HT-29 (cell line): ENCODE data around the gene GGT6. TPM values are rescaled to one million over a fixed set of nuclear protein-coding genes. Genes with fewer than 3 reads are reported as not detected.
"Not testable (repeated sequence)": the region's sequence is repeated elsewhere in the genome, so short reads cannot be mapped to it uniquely, and the experiment has no call there.

Experiments
- DNase-seq: peaks from one replicate; pipeline ENCODE4 v3.0.0-alpha.2; 2015; ENCODE audit warnings: low spot score
- total RNA-seq: library from RNA; depleted of rRNA; stranded (reverse); fragments of >200 nt; shearing (Covaris generic); gene quantifications from 2 replicates; pipeline ENCODE4 v1.2.3, GENCODE V29; 2014

Gene GGT6
- total RNA-seq, 1 experiment from 2014 or later = 7.0 TPM

DNA sequence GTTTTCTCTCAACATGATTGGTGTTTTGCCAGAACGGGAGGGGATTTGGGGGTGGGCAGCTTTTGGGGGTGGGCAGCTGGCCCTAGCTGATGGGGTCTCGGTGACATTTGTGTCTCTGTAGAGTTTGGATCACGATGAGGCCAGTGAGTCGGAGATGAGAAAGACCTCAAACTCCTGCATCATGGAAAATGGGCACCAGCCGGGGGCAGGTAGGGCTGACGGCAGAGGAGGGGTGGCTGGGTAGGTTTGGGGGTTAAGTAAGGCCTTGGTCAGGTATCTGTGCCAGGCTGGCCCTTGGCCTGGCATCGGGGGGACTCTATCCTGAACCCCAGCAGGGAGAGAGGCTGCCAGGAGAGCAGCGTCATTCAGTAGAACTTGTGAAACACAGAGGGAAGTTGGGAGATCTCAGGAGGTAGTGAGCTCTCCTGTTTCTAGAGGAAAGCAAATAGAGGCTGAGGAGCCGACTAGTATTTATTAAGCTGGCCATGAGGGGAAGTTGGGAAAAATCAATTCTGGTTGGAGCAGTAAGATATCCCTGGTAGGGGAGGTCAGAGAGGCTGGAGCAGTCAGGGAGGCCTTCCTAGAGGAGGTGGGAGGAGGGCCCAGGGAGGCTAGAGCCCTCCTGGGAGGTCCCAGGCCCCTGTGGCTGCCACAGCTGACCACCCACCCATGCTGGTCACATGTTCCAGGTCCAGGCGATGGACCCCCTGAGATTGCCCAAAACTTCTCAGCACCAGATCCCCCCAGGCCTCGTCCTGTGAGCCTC lies 32.0 kb upstream of the GGT6 start:
- no peak for DNase-seq

DNA sequence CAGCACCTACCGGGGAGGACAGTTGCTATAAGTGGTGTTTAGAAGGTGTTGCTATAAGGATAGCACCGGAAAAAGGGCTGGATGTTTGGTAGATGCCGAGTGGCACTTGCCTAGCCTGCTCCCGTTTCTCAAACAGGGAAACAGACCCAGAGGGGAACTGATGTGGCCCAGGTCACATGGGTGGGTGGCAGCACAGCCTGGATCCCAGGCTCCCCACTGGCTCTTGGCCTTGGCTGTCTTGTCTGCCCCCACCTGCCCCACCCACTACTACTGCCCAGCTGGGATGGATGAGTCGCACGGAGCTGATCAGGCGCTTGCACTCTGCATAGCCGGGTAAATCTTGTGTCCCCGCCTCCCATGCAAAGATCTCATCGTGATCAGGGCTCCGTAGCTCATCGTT lies 31.2 kb upstream of the GGT6 start:
- DNase-seq = no peak

DNA sequence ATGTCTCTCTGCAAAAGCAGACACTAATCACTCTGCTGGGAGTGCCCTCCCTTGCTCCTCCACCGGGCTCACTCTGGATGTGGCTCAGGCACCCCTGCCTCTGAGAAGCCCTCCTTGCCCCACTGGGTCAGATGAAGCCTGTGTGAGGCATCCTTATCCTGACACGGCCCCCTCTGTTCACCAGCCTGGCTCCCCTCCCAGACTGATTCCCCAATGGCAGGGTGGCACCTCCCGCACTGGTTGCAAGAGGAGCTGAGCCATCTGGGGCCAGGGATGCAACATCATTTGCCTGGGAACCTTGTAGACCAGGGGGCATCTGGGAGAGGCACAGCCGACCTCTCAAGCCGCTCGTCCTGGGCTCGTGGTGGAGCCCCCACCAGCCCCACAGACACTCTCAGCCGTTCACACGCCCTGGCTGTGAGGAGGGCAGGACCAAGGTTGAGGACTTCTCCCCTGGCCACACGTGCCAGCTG lies 30.6 kb upstream of the GGT6 start:
- no peak for DNase-seq

- DNase-seq = not testable (repeated sequence)
Observed at GRCh38 chr17:4590042-4590441, 29.7 kb upstream of the GGT6 start.

DNA sequence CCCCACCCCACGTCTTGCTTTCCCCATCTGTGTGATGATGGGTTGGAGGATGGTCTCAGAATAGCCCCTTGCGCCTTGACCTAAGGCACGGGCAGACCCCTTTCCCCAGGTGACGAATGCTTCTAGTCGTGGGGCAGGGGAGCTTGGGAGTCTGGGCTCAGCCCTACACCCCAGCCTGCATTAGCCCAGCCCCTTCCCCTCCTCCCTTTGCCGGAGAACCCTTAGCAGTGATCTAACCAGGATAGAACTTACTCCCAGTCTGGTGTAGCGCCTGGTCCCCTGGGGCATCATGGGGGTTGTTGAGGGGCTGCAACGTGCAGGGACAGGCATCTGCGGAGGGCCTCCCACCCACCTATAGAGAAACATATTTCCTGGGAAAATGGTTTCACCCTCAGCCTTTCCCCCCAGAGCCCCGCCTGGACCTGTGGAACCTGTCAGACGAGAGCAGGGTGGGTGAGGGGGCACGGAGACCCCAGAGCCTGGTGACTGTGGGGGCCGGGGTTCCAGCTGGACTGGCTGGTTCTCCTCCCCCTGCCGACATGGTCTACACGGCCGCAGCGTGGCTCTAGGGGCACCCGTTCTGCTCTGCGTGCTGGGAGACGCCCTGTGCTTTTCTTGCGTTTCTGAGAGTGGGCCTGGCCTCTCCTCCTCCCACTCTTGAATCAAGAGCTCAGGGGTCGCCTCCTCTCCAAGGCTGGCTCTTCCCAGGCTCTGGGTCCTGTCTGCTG lies 28.7 kb upstream of the GGT6 start:
- no peak for DNase-seq

DNA sequence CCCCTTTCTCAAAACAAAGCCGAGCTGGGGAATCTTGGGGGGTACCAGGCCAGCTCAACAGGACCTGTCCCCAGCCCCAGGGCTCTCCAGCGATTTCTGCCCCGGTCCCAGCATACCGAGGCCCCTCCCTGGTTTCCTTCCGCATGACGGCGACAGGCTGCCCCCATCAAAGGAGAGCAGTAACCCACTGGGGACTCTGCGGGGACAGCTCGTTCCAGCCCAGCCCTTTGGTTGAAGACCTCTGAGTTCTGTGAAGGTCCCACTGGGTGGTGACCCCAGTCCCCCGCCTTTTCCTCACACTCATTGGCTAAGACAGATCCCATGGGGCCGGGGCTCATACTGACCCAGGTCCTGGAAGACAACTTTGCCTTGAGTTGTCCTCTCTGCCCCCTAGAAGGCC lies 28.0 kb upstream of the GGT6 start:
- no peak for DNase-seq

DNA sequence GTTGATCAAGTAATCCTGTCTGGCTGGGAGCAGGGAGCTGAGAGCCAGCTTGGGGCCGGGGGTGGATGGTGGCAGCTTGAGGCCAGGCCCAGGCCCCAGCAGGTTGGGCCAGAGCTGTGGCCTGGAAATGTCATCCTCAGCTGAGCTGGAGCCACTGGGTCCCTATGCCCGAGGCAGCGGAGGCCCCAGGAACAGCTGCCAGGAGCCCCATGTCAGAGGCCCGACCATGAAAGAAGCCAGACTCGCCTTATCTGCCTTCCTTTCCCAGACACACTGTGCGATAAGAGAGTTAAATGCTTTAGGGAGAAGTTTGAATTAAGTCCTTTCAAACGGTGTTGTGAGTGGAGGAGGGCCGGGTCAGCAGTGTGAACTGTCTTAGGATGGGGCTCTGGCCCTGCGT lies 27.4 kb upstream of the GGT6 start:
- DNase-seq = no peak

DNA sequence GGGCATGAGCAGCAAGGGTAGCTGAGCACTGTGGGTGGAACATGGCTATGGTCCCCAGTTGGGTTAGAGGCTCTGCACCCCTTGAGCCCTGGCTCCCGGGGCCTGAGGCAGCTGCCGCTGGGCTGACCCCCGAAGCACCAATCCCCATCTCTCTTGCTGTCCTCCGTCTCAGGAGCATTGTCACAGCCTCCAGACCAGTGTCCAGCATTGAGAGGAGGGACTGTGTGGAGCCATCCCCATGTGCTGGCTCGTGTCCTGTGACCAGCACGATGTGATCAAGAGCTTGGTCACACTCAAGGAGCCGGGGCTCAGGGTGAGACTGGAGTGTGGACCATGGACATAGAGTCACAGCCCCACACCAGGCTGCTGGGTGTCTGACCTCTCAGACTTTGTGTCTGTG lies 26.8 kb upstream of the GGT6 start:
- no peak for DNase-seq

DNA sequence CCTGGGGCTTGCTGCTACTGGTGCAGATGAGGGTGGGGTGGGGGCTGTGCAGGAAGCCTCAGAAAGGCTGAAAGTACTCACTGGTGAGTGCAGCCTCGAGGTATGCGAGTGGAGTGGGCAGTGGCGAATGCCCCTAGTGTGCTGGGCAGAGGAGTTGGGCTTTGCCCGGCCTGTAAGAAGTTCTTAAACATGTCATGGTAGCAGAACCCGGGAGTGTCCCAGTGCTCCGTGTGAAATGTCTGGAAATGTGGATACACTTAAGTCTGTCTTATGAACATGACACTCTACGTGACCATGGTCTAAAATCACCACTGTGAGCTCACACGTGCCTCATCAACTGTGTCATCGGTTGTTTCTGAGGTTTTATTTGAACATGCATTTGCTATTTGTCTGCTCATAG lies 25.7 kb upstream of the GGT6 start:
- no peak for DNase-seq

DNA sequence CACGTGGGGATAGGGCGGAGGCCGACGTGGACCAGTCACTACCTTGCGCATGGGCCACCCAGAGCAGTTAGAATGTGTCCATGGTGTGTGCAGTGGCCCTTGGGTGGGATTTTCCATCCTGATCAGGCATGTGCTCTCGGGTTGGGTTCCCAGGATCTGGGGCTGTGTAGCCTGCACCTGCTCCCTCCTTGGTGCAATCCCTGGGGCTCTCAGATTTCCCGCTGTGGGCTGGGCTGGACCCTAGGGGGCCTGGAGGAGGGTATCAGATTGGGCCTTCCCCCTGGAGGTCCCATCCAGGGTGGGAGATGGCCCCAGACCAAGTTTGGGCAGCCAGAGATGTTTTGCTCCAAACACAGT lies 25.2 kb upstream of the GGT6 start:
- no peak for DNase-seq

- no peak for DNase-seq
Observed at GRCh38 chr17:4584917-4585637, 24.7 kb upstream of the GGT6 start.

- DNase-seq = no peak
Observed at GRCh38 chr17:4584101-4584916, 23.9 kb upstream of the GGT6 start, which contains the start of gene SMTNL2. SMTNL2 (plus strand) TSS chr17:4584529; CDS start chr17:4584606, 77 bp downstream.

DNA sequence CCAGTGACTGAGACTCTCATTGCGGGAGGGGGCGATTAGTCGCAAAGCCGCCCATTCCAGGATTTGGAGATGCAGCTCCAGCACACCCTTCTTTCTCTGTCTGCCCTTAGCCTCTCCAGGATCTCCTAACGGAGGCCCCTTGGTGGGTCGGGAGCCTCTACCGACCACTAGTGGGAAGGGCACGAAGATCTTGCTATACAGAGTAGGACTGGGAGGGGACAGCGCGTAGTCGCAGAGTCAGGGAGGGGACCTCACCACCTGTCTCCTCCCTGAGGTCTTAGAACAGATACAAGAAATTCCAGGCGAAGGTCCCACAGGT lies 23.4 kb upstream of the GGT6 start:
- no peak for DNase-seq

- no peak for DNase-seq
Observed at GRCh38 chr17:4583206-4583605, 22.8 kb upstream of the GGT6 start.

DNA sequence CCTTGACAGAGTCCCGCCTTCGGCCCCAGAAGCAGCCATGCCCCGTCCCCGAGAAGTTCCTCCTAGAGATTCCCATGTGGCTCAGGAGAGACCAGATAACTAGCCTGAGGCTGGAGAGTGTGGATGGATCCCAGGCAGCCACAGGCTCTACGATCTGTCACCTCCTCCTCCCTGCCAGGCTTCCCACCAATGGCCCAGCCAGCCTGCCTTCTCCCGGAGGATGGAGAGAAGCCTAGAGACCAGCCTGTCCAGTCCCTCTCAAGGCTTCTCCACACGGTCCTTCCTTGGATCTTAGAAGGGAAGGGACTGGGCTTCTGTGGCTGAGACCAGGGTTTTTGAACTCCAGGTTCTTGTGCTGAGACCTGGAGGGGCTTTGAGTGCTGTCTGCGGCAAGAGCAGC lies 22.3 kb upstream of the GGT6 start:
- no peak for DNase-seq

DNA sequence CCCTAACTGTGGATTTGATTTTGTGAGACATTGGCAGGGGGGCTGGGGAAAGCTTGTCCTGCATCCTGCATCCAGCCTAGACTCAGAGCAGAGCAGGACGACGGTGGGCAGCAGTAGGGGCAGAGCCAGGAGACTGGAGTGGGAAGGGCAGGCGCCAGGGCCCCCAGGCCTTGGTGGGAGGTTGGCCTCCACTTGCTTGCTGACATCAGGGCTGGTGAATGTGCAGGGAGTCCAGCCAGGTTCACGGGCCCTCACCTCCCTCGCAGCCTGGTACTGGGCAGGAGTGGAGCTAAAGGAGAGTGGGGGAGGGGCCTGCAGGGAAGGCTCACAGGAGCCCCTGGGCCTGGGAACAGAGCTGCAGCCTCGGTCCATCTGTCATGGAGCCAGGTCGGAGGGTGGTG lies 21.7 kb upstream of the GGT6 start:
- DNase-seq = no peak

DNA sequence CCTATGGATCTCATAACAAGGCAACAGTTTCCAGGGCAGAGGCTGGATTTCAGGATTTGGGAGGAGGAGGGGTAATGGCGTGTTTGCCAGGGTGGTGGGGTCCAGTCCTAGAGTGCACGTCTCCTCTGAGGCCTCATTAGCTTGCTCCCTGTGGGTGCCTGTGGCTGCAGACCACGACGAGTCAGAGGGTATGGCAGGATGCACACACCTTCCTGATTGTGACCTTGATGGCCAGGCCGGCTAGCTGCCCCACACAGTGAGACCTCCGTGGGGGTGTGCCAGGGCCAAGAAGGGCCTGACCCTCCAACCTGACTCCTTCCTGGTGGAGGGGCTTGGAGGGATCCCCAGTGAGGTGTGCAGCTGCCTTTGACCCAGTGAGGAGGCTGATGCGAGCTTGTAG lies 19.9 kb upstream of the GGT6 start:
- no peak for DNase-seq

- no peak for DNase-seq
Observed at GRCh38 chr17:4579678-4580077, 19.3 kb upstream of the GGT6 start.

DNA sequence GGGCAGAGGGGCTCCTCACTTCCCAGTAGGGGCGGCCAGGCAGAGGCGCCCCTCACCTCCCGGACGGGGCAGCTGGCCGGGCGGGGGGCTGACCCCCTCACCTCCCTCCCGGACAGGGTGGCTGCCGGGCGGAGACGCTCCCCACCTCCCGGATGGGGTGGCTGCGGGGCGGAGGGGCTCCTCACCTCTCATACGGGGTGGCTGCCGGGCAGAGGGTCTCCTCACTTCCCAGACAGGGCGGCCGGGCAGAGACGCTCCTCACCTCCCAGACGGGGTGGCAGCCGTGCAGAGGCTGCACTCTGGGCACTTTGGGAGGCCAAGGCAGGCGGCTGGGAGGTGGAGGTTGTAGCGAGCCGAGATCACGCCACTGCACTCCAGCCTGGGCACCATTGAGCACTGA lies 18.0 kb upstream of the GGT6 start:
- not testable (repeated sequence) for DNase-seq

DNA sequence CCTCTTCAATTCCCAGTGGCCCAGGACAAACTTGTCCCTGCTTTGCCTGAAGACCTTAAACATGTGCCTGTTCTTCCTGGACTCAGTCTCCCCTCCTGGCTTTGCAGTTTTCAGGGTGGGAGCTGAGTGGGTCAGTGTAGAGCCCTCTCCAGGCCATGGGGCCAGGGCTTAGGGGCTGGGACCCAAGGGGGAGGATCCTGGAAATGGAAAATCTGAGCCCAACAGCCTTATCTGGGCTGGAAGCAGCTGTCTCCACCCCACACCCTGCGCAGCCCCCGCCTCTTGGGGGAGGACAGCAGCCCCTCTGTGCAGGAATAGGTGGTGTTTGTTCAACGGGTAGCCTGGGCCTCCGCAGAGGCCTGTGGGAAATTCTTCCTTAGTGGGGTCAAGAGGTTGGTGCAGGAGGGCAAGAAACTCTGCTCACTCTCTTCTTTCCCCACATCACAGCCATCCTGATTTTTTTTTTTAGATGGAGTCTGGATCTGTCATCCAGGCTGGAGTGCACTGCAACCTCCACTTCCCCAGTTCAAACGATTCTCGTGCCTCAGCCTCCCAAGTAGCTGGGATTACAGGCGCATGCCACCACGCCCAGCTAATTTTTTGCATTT lies 17.1 kb upstream of the GGT6 start:
- DNase-seq = no peak

- no peak for DNase-seq
Observed at GRCh38 chr17:4576729-4577322, 16.4 kb upstream of the GGT6 start.
